Activated T-helper 2 cell treated with anti-CD3 and anti-CD28 coated beads, Interferon-gamma antibody, Interleukin-2, Interleukin-4, amounts not matched to agents 10 μg/mL and 5 μg/mL and 100 μg/mL, durations not matched to agents 14 hours and 24 hours and 36 hours (primary cell): Measurements from ENCODE around the gene APOBEC3G. TPM values are rescaled to one million over a fixed set of nuclear protein-coding genes. Genes with fewer than 3 reads are reported as not detected.
A peak's percentile ranks its signal among the peaks of the same experiment; 100 is the strongest.
"Not testable (repeated sequence)": the region's sequence is repeated elsewhere in the genome, so short reads cannot be mapped to it uniquely, and the experiment has no call there.

Experiments used
- DNase-seq: peaks from one replicate; pipeline ENCODE4 v3.0.0; 2021; ENCODE audit warnings: low spot score
- H3K27ac Mint-ChIP-seq: one replicate; pipeline ENCODE4 v1.8.0; 2021; ENCODE audit warnings: mixed read lengths
- H3K27me3 Mint-ChIP-seq: one replicate; pipeline ENCODE4 v1.8.0; 2021; ENCODE audit warnings: low read depth, mixed read lengths
- H3K36me3 Mint-ChIP-seq: one replicate; pipeline ENCODE4 v1.8.0; 2021; ENCODE audit warnings: low read depth, mixed read lengths
- H3K4me1 Mint-ChIP-seq: one replicate; pipeline ENCODE4 v1.8.0; 2021; ENCODE audit warnings: low read depth, mixed read lengths
- H3K4me3 Mint-ChIP-seq: one replicate; pipeline ENCODE4 v1.8.0; 2021; ENCODE audit warnings: low read depth, mild to moderate bottlenecking, moderate library complexity, mixed read lengths
- H3K9me3 Mint-ChIP-seq: one replicate; pipeline ENCODE4 v1.8.0; 2021; ENCODE audit warnings: mixed read lengths
- intact Hi-C: fragments of 100-400 bp; cut with micrococcal nuclease; formaldehyde crosslinking; loops from one replicate; pipeline ENCODE4 v1.15.1; 2023
- total RNA-seq: library from RNA; stranded (reverse); gene quantifications from 2 replicates; pipeline ENCODE4 v1.2.3, GENCODE V29; 2022

The APOBEC3G gene
- 61.4 and 63.7 TPM in 2 replicates for total RNA-seq

- H3K27me3 Mint-ChIP-seq, H3K9me3 Mint-ChIP-seq: not testable (repeated sequence)
- Mint-ChIP-seq H3K27ac (peak within 1 kb of the TSS; percentile 91), H3K36me3 (peaks cover 34% of the 10 kb centered on the region), H3K4me1 (peaks cover 33% of the 10 kb centered on the region), H3K4me3 (peak within 1 kb of the TSS; percentile 91)
- intact Hi-C loops = loop anchor here (1.0 to 2.0 kb wide), 2 partner anchors 14 to 41 kb away; no protein-coding TSS in a partner anchor
- DNase-seq = peak; percentile 72
Measured at GRCh38 chr22:39077026-39077840, at the start of gene APOBEC3G. Gene APOBEC3G (plus strand): TSS chr22:39077275. CDS start chr22:39077362, 87 bp downstream.

- intact Hi-C loops = no loop called here
- H3K4me1 Mint-ChIP-seq = peaks cover 30% of the 10 kb centered on the region
- H3K36me3 Mint-ChIP-seq = peaks cover 50% of the 10 kb centered on the region
Measured at GRCh38 chr22:39027717-39028116, 49.4 kb upstream of the APOBEC3G start.

DNA sequence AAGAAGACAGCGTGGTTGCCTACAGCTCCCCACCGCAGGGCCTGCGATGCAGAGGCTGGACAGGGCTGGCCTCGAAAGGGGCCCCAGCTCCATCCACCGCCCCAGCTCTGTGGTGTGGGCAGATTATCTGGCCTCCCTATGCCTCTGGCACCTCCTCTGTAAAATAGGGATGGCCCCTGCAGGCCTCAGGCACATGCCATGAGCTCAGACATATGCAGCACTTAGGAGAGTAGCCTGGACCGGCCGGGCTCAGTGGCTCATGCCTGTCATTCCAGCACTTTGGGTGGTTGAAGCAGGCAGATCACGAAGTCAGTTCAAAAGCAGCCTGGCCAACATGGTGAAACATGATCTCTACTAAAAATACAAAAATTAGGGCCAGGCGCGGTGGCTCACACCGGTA lies 48.8 kb upstream of the APOBEC3G start:
- Mint-ChIP-seq H3K4me1 (peaks cover 29% of the 10 kb centered on the region), H3K4me3 (no peak overlapping the region), H3K36me3 (peaks cover 54% of the 10 kb centered on the region), H3K27ac (peak overlapping the region; percentile 72), H3K27me3 (no peaks in the 10 kb centered on the region), H3K9me3 (no peaks in the 10 kb centered on the region)
- no peak for DNase-seq
- intact Hi-C loops = no loop called here

More at GRCh38 chr22:39027717-39028116, 49.4 kb upstream of the APOBEC3G start:
- Mint-ChIP-seq H3K27ac (peak overlapping the region; percentile 72), H3K27me3 (no peaks in the 10 kb centered on the region), H3K4me3 (no peak overlapping the region), H3K9me3 (no peaks in the 10 kb centered on the region)
- DNase-seq = no peak

GRCh38 chr22:39029227-39029626 lies 47.8 kb upstream of the APOBEC3G start:
- intact Hi-C loops = no loop called here
- H3K4me3 Mint-ChIP-seq = no peak overlapping the region
- peaks cover 22% of the 10 kb centered on the region for H3K4me1 Mint-ChIP-seq

GRCh38 chr22:39030705-39031104 lies 46.4 kb upstream of the APOBEC3G start:
- intact Hi-C loops = no loop called here
- no peaks in the 10 kb centered on the region for H3K9me3 Mint-ChIP-seq

More at GRCh38 chr22:39029227-39029626, 47.8 kb upstream of the APOBEC3G start:
- Mint-ChIP-seq H3K27me3 (no peaks in the 10 kb centered on the region), H3K9me3 (no peaks in the 10 kb centered on the region), H3K27ac (no peak overlapping the region), H3K36me3 (peaks cover 51% of the 10 kb centered on the region)
- DNase-seq = no peak

GRCh38 chr22:39031434-39032295 lies 45.4 kb upstream of the APOBEC3G start:
- H3K4me3 Mint-ChIP-seq, H3K27ac Mint-ChIP-seq, H3K9me3 Mint-ChIP-seq, H3K27me3 Mint-ChIP-seq, intact Hi-C loops, DNase-seq: not testable (repeated sequence)
- H3K4me1 Mint-ChIP-seq = peaks cover 11% of the 10 kb centered on the region
- H3K36me3 Mint-ChIP-seq = peaks cover 34% of the 10 kb centered on the region

More at GRCh38 chr22:39030705-39031104, 46.4 kb upstream of the APOBEC3G start:
- H3K4me3 Mint-ChIP-seq = no peak overlapping the region
- H3K36me3 Mint-ChIP-seq = peaks cover 43% of the 10 kb centered on the region
- DNase-seq = no peak
- peaks cover 13% of the 10 kb centered on the region for H3K4me1 Mint-ChIP-seq
- no peak overlapping the region for H3K27ac Mint-ChIP-seq
- H3K27me3 Mint-ChIP-seq = no peaks in the 10 kb centered on the region

- H3K27me3 Mint-ChIP-seq, DNase-seq, H3K4me3 Mint-ChIP-seq, H3K27ac Mint-ChIP-seq, intact Hi-C loops, H3K9me3 Mint-ChIP-seq: not testable (repeated sequence)
- H3K4me1 Mint-ChIP-seq = peaks cover 21% of the 10 kb centered on the region
- peaks cover 22% of the 10 kb centered on the region for H3K36me3 Mint-ChIP-seq
Measured at GRCh38 chr22:39037071-39037470, 40.0 kb upstream of the APOBEC3G start.

GRCh38 chr22:39039306-39040126 lies 37.6 kb upstream of the APOBEC3G start:
- Mint-ChIP-seq H3K36me3 (peaks cover 9% of the 10 kb centered on the region), H3K4me1 (peaks cover 21% of the 10 kb centered on the region), H3K27me3 (no peaks in the 10 kb centered on the region), H3K27ac (peak overlapping the region; percentile 82), H3K4me3 (peak overlapping the region; percentile 73), H3K9me3 (no peaks in the 10 kb centered on the region)
- DNase-seq = no peak
- intact Hi-C loops = loop anchor here (5.0 kb wide), 1 partner anchor 48 kb away; no protein-coding TSS in a partner anchor

- peak overlapping the region; percentile 82 for H3K27ac Mint-ChIP-seq
- H3K36me3 Mint-ChIP-seq = peaks cover 14% of the 10 kb centered on the region
- H3K4me3 Mint-ChIP-seq = peak overlapping the region; percentile 73
- DNase-seq, H3K9me3 Mint-ChIP-seq, H3K27me3 Mint-ChIP-seq: not testable (repeated sequence)
- intact Hi-C loops = loop anchor here (5.0 kb wide), 1 partner anchor 47 kb away; no protein-coding TSS in a partner anchor
- peaks cover 21% of the 10 kb centered on the region for H3K4me1 Mint-ChIP-seq
Measured at GRCh38 chr22:39040155-39040537, 36.9 kb upstream of the APOBEC3G start.

DNA sequence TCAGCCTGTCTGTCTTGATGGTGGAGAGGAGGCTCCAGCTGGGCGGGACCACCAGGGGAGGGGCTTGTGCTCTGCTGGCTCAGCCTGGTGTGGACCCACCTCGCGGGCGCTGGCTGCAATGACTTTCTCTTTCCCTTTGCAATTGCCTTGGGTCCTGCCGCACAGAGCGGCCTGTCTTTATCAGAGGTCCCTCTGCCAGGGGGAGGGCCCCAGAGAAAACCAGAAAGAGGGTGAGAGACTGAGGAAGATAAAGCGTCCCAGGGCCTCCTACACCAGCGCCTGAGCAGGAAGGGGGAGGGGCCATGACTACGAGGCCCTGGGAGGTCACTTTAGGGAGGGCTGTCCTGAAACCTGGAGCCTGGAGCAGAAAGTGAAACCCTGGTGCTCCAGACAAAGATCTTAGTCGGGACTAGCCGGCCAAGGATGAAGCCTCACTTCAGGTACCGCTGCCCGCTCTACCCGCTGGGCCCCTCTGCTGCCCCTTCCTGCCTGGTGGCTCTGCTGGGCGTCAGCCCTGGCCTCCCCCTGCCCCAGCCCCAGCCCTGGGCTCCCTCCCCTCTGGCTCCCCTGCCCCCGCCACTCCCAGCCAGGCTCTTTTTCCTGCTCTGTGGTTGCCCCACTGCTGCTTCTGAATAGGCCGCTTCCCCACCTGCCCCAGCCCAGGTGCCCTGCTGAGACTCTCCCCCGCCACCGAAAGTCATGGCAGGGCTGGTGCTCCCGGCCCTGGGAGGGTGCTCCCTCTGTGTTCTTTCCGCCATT lies 36.4 kb upstream of the APOBEC3G start, which contains the start of gene APOBEC3F:
APOBEC3F (plus strand) TSS at position 327 of the 759 bp plus-strand sequence; CDS start at position 424, 97 bp downstream.
- Mint-ChIP-seq H3K36me3 (peaks cover 19% of the 10 kb centered on the region), H3K4me3 (peak within 1 kb of the TSS; percentile 90), H3K27ac (peak within 1 kb of the TSS; percentile 86), H3K4me1 (peaks cover 21% of the 10 kb centered on the region)
- intact Hi-C loops = loop anchor here (5.0 kb wide), 1 partner anchor 47 kb away; no protein-coding TSS in a partner anchor
- peak; percentile 73 for DNase-seq
- not testable (repeated sequence) for H3K27me3 Mint-ChIP-seq, H3K9me3 Mint-ChIP-seq

GRCh38 chr22:39041908-39042307 lies 35.2 kb upstream of the APOBEC3G start:
- Mint-ChIP-seq H3K9me3 (no peaks in the 10 kb centered on the region), H3K4me1 (peaks cover 20% of the 10 kb centered on the region), H3K27ac (no peak overlapping the region), H3K4me3 (peak overlapping the region; percentile 90), H3K27me3 (no peaks in the 10 kb centered on the region), H3K36me3 (peaks cover 30% of the 10 kb centered on the region)
- DNase-seq = no peak
- intact Hi-C loops = loop anchor here (5.0 kb wide), 1 partner anchor 45 kb away; no protein-coding TSS in a partner anchor
